Esophagus squamous epithelium (tissue), 4 donors: ENCODE data around the gene SLC50A1.

Experiments
- POLR2A ChIP-seq, 4 donors: fragments of 450-650 bp; IDR thresholded peaks; one replicate each; pipeline ENCODE4 v1.6.1; 2017; ENCODE audit warnings: antibody characterized with exemption in 4 of 4, mild to moderate bottlenecking in 4 of 4, moderate library complexity in 3 of 4
- TF ChIP-seq, protein P1 (sequence below), 6 experiments: fragments of 450-650 bp in 4 of 6; fragments of 200-600 bp in 2 of 6; sonication (generic) in 2 of 6; IDR thresholded peaks; one replicate each; pipeline ENCODE4 v1.5.1; 2016 to 2019; ENCODE audit warnings: antibody characterized with exemption in 6 of 6, mild to moderate bottlenecking in 4 of 6, moderate library complexity in 4 of 6

DNA sequence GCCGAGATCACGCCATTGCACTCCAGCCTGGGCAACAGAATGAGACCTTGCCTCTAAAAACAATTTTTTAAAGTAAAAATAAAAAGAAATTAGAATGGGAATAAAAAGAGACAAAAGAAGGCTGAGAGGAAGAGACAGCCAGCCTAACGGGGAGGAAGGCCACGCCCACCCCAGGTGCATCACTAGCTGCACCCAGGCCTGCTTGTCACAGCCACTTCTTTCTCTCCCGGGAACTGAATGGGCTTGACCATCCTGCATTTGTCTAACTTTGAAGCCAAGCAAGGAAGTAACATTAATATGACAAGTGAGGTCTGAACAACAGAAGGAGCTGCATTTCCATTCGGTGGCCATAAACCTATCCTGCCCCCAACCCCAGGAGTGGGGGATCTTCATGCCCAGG lies 28.8 kb upstream of the SLC50A1 start:
- TF ChIP-seq, protein P1, sequence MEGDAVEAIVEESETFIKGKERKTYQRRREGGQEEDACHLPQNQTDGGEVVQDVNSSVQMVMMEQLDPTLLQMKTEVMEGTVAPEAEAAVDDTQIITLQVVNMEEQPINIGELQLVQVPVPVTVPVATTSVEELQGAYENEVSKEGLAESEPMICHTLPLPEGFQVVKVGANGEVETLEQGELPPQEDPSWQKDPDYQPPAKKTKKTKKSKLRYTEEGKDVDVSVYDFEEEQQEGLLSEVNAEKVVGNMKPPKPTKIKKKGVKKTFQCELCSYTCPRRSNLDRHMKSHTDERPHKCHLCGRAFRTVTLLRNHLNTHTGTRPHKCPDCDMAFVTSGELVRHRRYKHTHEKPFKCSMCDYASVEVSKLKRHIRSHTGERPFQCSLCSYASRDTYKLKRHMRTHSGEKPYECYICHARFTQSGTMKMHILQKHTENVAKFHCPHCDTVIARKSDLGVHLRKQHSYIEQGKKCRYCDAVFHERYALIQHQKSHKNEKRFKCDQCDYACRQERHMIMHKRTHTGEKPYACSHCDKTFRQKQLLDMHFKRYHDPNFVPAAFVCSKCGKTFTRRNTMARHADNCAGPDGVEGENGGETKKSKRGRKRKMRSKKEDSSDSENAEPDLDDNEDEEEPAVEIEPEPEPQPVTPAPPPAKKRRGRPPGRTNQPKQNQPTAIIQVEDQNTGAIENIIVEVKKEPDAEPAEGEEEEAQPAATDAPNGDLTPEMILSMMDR (IDR thresholded peaks at IDR 0.05) = no peak
- TF ChIP-seq POLR2A (IDR thresholded peaks at IDR 0.05) = no peak
